Mesenchymal stem cell (in vitro differentiated cells and primary cell): ENCODE measurements around the gene ZSWIM5.

Experiments
- DNase-seq: peaks from one replicate; pipeline ENCODE4 v3.0.0-alpha.2; 2013
- H2AFZ ChIP-seq: one replicate; pipeline ENCODE4 v1.6.1; 2013; ENCODE audit warnings: low read depth, mild to moderate bottlenecking, control low read depth, inconsistent platforms, low read length, moderate library complexity
- H2AK5ac ChIP-seq: 2 replicates; pipeline ENCODE4 v1.6.1; 2013; ENCODE audit warnings: low read length, moderate library complexity, mild to moderate bottlenecking, inconsistent platforms; ENCODE audit not compliant: severe bottlenecking
- H2BK120ac ChIP-seq: one replicate; pipeline ENCODE4 v1.6.1; 2013; ENCODE audit warnings: low read depth, mild to moderate bottlenecking, inconsistent platforms, low read length, moderate library complexity
- H2BK12ac ChIP-seq, 2 experiments: one replicate each; pipeline ENCODE4 v1.6.1; 2013; ENCODE audit warnings: inconsistent platforms in 2 of 2, low read length in 2 of 2, mild to moderate bottlenecking in 2 of 2, moderate library complexity in 2 of 2, control low read depth in 1 of 2
- H2BK15ac ChIP-seq: one replicate; pipeline ENCODE4 v1.6.1; 2013; ENCODE audit warnings: mild to moderate bottlenecking, low read depth, inconsistent platforms; ENCODE audit not compliant: poor library complexity, severe bottlenecking
- H2BK5ac ChIP-seq: 2 replicates; pipeline ENCODE4 v1.6.1; 2013; ENCODE audit warnings: low read depth, mild to moderate bottlenecking, low read length, control low read depth, inconsistent platforms; ENCODE audit not compliant: poor library complexity, severe bottlenecking
- H3K14ac ChIP-seq, 2 experiments: one replicate each; pipeline ENCODE4 v1.6.1; 2013; ENCODE audit warnings: inconsistent platforms in 2 of 2, low read length in 2 of 2, control low read depth in 1 of 2, mild to moderate bottlenecking in 1 of 2, moderate library complexity in 1 of 2
- H3K18ac ChIP-seq, 2 experiments: one replicate each; pipeline ENCODE4 v1.6.1; 2013; ENCODE audit warnings: inconsistent platforms in 2 of 2, low read length in 2 of 2, control low read depth in 1 of 2, low read depth in 1 of 2, mild to moderate bottlenecking in 1 of 2
- H3K23ac ChIP-seq, 2 experiments: one replicate each; pipeline ENCODE4 v1.6.1; 2013; ENCODE audit warnings: inconsistent platforms in 2 of 2, low read length in 2 of 2, mild to moderate bottlenecking in 2 of 2, moderate library complexity in 2 of 2, control low read depth in 1 of 2
- H3K27ac ChIP-seq: 2 replicates; pipeline ENCODE4 v1.5.1; 2013; ENCODE audit warnings: mild to moderate bottlenecking, moderate library complexity, low read length, control low read depth, inconsistent platforms; ENCODE audit not compliant: poor library complexity, severe bottlenecking
- H3K27me3 ChIP-seq, 2 experiments: 2 replicates each; pipeline versions ENCODE4 v1.6.1 to v1.7.0; 2013; ENCODE audit warnings: low read length in 2 of 2, mild to moderate bottlenecking in 2 of 2, moderate library complexity in 2 of 2, control low read depth in 1 of 2, inconsistent platforms in 1 of 2; ENCODE audit not compliant: control insufficient read depth in 1 of 2, insufficient read depth in 1 of 2
- H3K36me3 ChIP-seq, 2 experiments: 2 replicates each; pipeline versions ENCODE4 v1.6.1 to v1.7.0; 2013; ENCODE audit warnings: low read length in 2 of 2, control low read depth in 1 of 2, inconsistent platforms in 1 of 2, low read depth in 1 of 2, mild to moderate bottlenecking in 1 of 2; ENCODE audit not compliant: insufficient read depth in 2 of 2, control insufficient read depth in 1 of 2
- H3K4ac ChIP-seq, 2 experiments: one replicate each; pipeline ENCODE4 v1.6.1; 2013; ENCODE audit warnings: inconsistent platforms in 2 of 2, low read length in 2 of 2, mild to moderate bottlenecking in 2 of 2, moderate library complexity in 2 of 2, control low read depth in 1 of 2, low read depth in 1 of 2
- H3K4me1 ChIP-seq: 2 replicates; pipeline ENCODE4 v1.6.1; 2013; ENCODE audit warnings: low read depth, low read length, control low read depth; ENCODE audit not compliant: control insufficient read depth, insufficient read depth
- H3K4me2 ChIP-seq: 2 replicates; pipeline ENCODE4 v1.6.1; 2013; ENCODE audit warnings: low read length, mild to moderate bottlenecking, inconsistent platforms; ENCODE audit not compliant: poor library complexity, severe bottlenecking
- H3K4me3 ChIP-seq, 2 experiments: 2 replicates each; pipeline versions ENCODE4 v1.5.1 to v1.7.0; 2013; ENCODE audit warnings: low read length in 2 of 2, mild to moderate bottlenecking in 2 of 2, control low read depth in 1 of 2, low read depth in 1 of 2; ENCODE audit not compliant: insufficient read depth in 1 of 2
- H3K79me1 ChIP-seq: replicated peaks from 2 replicates; pipeline ENCODE4 v1.6.1; 2013; ENCODE audit warnings: mild to moderate bottlenecking, control low read depth, low read length, inconsistent platforms; ENCODE audit not compliant: poor library complexity, severe bottlenecking
- H3K9ac ChIP-seq: 2 replicates; pipeline ENCODE4 v1.7.0; 2013; ENCODE audit warnings: mild to moderate bottlenecking, low read length, moderate library complexity
- H3K9me3 ChIP-seq: 2 replicates; pipeline ENCODE4 v1.7.0; 2013; ENCODE audit warnings: mild to moderate bottlenecking, low read length; ENCODE audit not compliant: control insufficient read depth
- H4K8ac ChIP-seq: one replicate; pipeline ENCODE4 v1.6.1; 2013; ENCODE audit warnings: inconsistent platforms, mild to moderate bottlenecking, low read length, moderate library complexity
- H4K91ac ChIP-seq: one replicate; pipeline ENCODE4 v1.6.1; 2013; ENCODE audit warnings: mild to moderate bottlenecking, low read length, inconsistent platforms
- WGBS: methylation state at CpG from one replicate; pipeline ENCODE4 v1.1.7; 2013; ENCODE audit warnings: mixed read lengths; 5-methylcytosine and 5-hydroxymethylcytosine counted together

The ZSWIM5 gene

GRCh38 chr1:45148209-45148825, 58.1 kb downstream of the ZSWIM5 start:
- no peak overlapping the region for H3K4me3 ChIP-seq
- no peak for DNase-seq
- no peak overlapping the region for H3K18ac ChIP-seq
- no peak overlapping the region for H2AFZ ChIP-seq
- 80% methylated on average over 1 of the region's 1 CpG for WGBS
- no peak overlapping the region for H2BK12ac ChIP-seq
- H4K8ac ChIP-seq = no peak overlapping the region
- H3K27me3 ChIP-seq = peaks cover 0 to 3% of the 10 kb centered on the region in 2 experiments
- H3K4me2 ChIP-seq = no peak overlapping the region
- H3K9me3 ChIP-seq = no peaks in the 10 kb centered on the region
- no peak overlapping the region for H4K91ac ChIP-seq
- no peak overlapping the region for H3K23ac ChIP-seq
- H3K9ac ChIP-seq = no peak overlapping the region
- no peak overlapping the region for H3K27ac ChIP-seq
- H3K4me1 ChIP-seq = no peaks in the 10 kb centered on the region
- no peaks in the 10 kb centered on the region for H3K36me3 ChIP-seq
- H3K79me1 ChIP-seq = no peaks in the 10 kb centered on the region
- no peak overlapping the region for H2BK15ac ChIP-seq
- H2AK5ac ChIP-seq = no peak overlapping the region
- no peak overlapping the region for H3K4ac ChIP-seq
- no peak overlapping the region for H2BK5ac ChIP-seq
- H3K14ac ChIP-seq = no peak overlapping the region
- no peak overlapping the region for H2BK120ac ChIP-seq

GRCh38 chr1:45146833-45147232, 59.6 kb downstream of the ZSWIM5 start:
- Histone ChIP-seq H2BK5ac (no peak overlapping the region), H4K8ac (no peak overlapping the region), H3K36me3 (no peaks in the 10 kb centered on the region), H3K4me1 (no peaks in the 10 kb centered on the region), H3K9me3 (no peaks in the 10 kb centered on the region), H3K4me3 (no peak overlapping the region), H2BK120ac (no peak overlapping the region), H3K27me3 (peaks cover 0 to 3% of the 10 kb centered on the region in 2 experiments), H3K79me1 (no peaks in the 10 kb centered on the region), H3K27ac (no peak overlapping the region), H3K18ac (no peak overlapping the region), H3K4me2 (no peak overlapping the region), H3K4ac (no peak overlapping the region), H2BK12ac (no peak overlapping the region), H3K23ac (no peak overlapping the region), H2BK15ac (no peak overlapping the region), H2AFZ (no peak overlapping the region), H2AK5ac (no peak overlapping the region), H3K9ac (no peak overlapping the region), H3K14ac (no peak overlapping the region), H4K91ac (no peak overlapping the region)
- 91% methylated on average over 1 of the region's 2 CpGs for WGBS
- no peak for DNase-seq

- no peak overlapping the region for H2AFZ ChIP-seq
- no peak overlapping the region for H3K4me3 ChIP-seq
- H3K9me3 ChIP-seq = no peaks in the 10 kb centered on the region
- no peak overlapping the region for H4K91ac ChIP-seq
- H2BK120ac ChIP-seq = no peak overlapping the region
- H2AK5ac ChIP-seq = no peak overlapping the region
- no peaks in the 10 kb centered on the region for H3K4me1 ChIP-seq
- H3K36me3 ChIP-seq = no peaks in the 10 kb centered on the region
- 33% methylated on average over 1 of the region's 4 CpGs for WGBS
- H2BK12ac ChIP-seq = no peak overlapping the region
- no peak overlapping the region for H3K27ac ChIP-seq
- H3K4ac ChIP-seq = no peak overlapping the region
- no peak overlapping the region for H3K14ac ChIP-seq
- no peak overlapping the region for H2BK5ac ChIP-seq
- no peak overlapping the region for H3K9ac ChIP-seq
- no peak overlapping the region for H2BK15ac ChIP-seq
- H4K8ac ChIP-seq = no peak overlapping the region
- no peak for DNase-seq
- H3K27me3 ChIP-seq = peaks cover 0 to 8% of the 10 kb centered on the region in 2 experiments
- no peak overlapping the region for H3K18ac ChIP-seq
- H3K4me2 ChIP-seq = no peak overlapping the region
- H3K79me1 ChIP-seq = no peaks in the 10 kb centered on the region
- H3K23ac ChIP-seq = no peak overlapping the region
These were observed 65.0 kb downstream of the ZSWIM5 start for GRCh38 chr1:45141247-45142003.

GRCh38 chr1:45136984-45137383, 69.4 kb downstream of the ZSWIM5 start:
- no peak overlapping the region for H3K9ac ChIP-seq
- peaks cover 0 to 5% of the 10 kb centered on the region in 2 experiments for H3K27me3 ChIP-seq
- no peak overlapping the region for H3K4ac ChIP-seq
- no peak overlapping the region for H3K23ac ChIP-seq
- H3K79me1 ChIP-seq = no peaks in the 10 kb centered on the region
- no peak overlapping the region for H3K4me3 ChIP-seq
- H3K18ac ChIP-seq = no peak overlapping the region
- H2BK5ac ChIP-seq = no peak overlapping the region
- no peak overlapping the region for H2BK12ac ChIP-seq
- no peak for DNase-seq
- H2BK120ac ChIP-seq = no peak overlapping the region
- no peak overlapping the region for H3K14ac ChIP-seq
- no peak overlapping the region for H2AK5ac ChIP-seq
- no peak overlapping the region for H4K8ac ChIP-seq
- no peaks in the 10 kb centered on the region for H3K4me1 ChIP-seq
- H2AFZ ChIP-seq = no peak overlapping the region
- H3K27ac ChIP-seq = no peak overlapping the region
- no peak overlapping the region for H4K91ac ChIP-seq
- no peak overlapping the region for H3K4me2 ChIP-seq
- no peak overlapping the region for H2BK15ac ChIP-seq
- H3K9me3 ChIP-seq = no peaks in the 10 kb centered on the region
- H3K36me3 ChIP-seq = no peaks in the 10 kb centered on the region
- WGBS = 90% methylated on average over 2 of the region's 2 CpGs
